CD4-positive, alpha-beta T cell treated with Interleukin-17A for 1 hour (primary cell): Measurements from ENCODE around the gene STAG1.
"Not testable (repeated sequence)": the region's sequence is repeated elsewhere in the genome, so short reads cannot be mapped to it uniquely, and the experiment has no call there.

Experiments
- DNase-seq: peaks from one replicate; pipeline ENCODE4 v3.0.0-alpha.2; 2020

Gene STAG1

GRCh38 chr3:136380530-136380929, 371.6 kb downstream of the STAG1 start:
- no peak for DNase-seq

GRCh38 chr3:136378011-136378410, 374.2 kb downstream of the STAG1 start:
- DNase-seq = no peak

GRCh38 chr3:136377508-136377907, 374.7 kb downstream of the STAG1 start:
- DNase-seq = no peak

GRCh38 chr3:136375800-136376199, 376.4 kb downstream of the STAG1 start:
- DNase-seq = not testable (repeated sequence)

- DNase-seq = no peak
Observed at GRCh38 chr3:136366289-136366688, 385.9 kb downstream of the STAG1 start.

GRCh38 chr3:136353461-136353860, 398.7 kb downstream of the STAG1 start:
- no peak for DNase-seq

GRCh38 chr3:136351905-136352304, 400.3 kb downstream of the STAG1 start:
- DNase-seq = no peak

- no peak for DNase-seq
Observed at GRCh38 chr3:136351351-136351750, 400.8 kb downstream of the STAG1 start.

- DNase-seq = no peak
Observed at GRCh38 chr3:136350557-136350956, 401.6 kb downstream of the STAG1 start.

- DNase-seq = no peak
Observed at GRCh38 chr3:136350132-136350531, 402.0 kb downstream of the STAG1 start.

- DNase-seq = no peak
Observed at GRCh38 chr3:136346486-136346885, 405.7 kb downstream of the STAG1 start.

- DNase-seq = no peak
Observed at GRCh38 chr3:136343873-136344555, 408.2 kb downstream of the STAG1 start.

- DNase-seq = no peak
Observed at GRCh38 chr3:136343446-136343845, 408.7 kb downstream of the STAG1 start.

- no peak for DNase-seq
Observed at GRCh38 chr3:136336329-136337100, 415.7 kb downstream of the STAG1 start.

- not testable (repeated sequence) for DNase-seq
Observed at GRCh38 chr3:136334726-136335125, 417.5 kb downstream of the STAG1 start.

- no peak for DNase-seq
Observed at GRCh38 chr3:136334209-136334608, 418.0 kb downstream of the STAG1 start.

GRCh38 chr3:136332776-136333175, 419.4 kb downstream of the STAG1 start:
- no peak for DNase-seq

GRCh38 chr3:136332302-136332701, 419.9 kb downstream of the STAG1 start:
- no peak for DNase-seq

- no peak for DNase-seq
Observed at GRCh38 chr3:136330900-136331299, 421.3 kb downstream of the STAG1 start.

GRCh38 chr3:136329593-136329992, 422.6 kb downstream of the STAG1 start:
- DNase-seq = no peak

GRCh38 chr3:136327671-136328070, 424.5 kb downstream of the STAG1 start:
- no peak for DNase-seq

GRCh38 chr3:136326316-136326715, 425.9 kb downstream of the STAG1 start:
- no peak for DNase-seq

- no peak for DNase-seq
Observed at GRCh38 chr3:136311968-136312367, 440.2 kb downstream of the STAG1 start.

GRCh38 chr3:136311261-136311660, 440.9 kb downstream of the STAG1 start:
- DNase-seq = no peak

- DNase-seq = no peak
Observed at GRCh38 chr3:136305879-136306278, 446.3 kb downstream of the STAG1 start.
